GM21360 (cell line): ENCODE results near the gene TRIM40.
"Not testable (repeated sequence)": the region's sequence is repeated elsewhere in the genome, so short reads cannot be mapped to it uniquely, and the experiment has no call there.

ENCODE experiments used
- ATAC-seq: cut with Tn5 transposase; IDR thresholded peaks from one replicate; pipeline ENCODE4 v1.9.1; 2021; ENCODE audit warnings: mild to moderate bottlenecking, moderate library complexity; ENCODE audit not compliant: unreplicated experiment

Gene TRIM40

DNA sequence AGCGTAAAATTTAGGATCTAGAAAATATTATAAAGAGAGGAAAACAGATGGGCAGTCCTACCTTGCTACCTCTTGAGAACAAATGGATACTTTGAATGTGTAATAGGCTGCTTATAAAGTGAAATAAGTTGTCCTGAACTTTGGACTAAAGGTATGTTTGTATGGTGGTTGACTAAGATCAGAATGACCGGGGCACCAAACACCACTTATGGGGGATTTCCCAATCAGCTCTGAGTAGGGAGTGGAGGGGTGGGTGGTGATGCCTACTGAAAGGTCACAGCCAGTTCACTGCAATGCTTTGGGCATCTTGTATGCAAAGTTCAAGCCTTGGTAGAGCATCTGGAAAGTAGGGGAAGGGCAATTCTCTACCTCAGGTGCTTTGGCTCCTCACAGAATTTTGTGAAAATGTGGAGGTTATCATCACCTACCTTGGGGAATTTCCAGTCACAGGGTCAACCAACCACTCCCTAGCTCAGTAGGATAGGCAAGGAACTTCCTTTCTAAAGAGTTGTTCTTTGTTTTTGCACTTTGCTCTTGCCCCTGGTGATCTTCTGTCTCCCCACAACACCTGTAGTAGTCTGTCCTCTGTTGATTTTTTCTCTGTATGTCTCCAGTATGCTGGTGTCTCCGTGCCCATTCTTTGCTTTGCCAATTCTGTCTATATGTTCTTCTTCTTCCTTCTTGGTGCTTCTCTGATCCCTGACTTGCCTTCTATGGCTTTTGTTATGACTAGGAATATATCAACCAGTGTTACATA, 22.8 kb upstream of the TRIM40 start, which contains the start of gene TRIM31:
Gene TRIM31 (minus strand): TSS at position 88 of the 757 bp plus-strand sequence. CDS start 285 bp downstream, outside the sequence.
- no peak for ATAC-seq

DNA sequence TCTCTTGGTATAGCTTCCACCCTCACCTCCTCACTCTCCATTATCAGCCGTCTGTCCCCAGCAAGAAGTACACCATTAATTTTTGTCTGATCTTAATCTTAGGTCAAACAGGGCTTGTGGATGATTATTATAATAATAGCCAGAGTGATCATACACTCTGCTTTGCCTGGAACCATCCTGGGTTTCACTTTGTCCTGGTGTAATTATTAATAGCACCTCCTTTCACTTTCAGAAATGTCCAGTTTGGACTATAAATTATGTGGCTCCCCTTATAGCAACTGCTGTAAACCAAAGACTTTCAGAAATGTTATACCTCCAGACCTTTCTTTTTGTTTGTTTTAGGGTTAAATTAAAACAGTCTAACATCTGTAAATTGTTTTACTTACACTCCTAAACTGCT, 22.1 kb upstream of the TRIM40 start:
- ATAC-seq, result no peak

DNA sequence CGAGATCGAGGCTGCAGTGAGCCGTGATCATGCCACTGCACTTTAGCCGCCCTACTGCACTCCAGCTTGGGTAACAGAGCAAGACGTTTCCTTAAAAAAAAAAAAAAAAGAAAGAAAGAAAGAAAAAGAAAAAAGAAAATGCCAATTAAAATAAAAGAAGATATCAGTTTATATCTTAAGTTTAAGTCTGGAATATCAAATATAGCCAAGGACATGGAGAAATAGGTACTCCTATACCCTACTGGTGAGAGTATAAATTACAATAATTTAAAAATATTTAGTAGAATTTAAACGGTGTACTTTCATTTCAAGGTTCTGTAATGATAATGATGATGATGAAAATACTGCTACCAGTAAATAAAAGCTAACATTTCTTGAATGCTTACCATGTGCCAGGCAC, 19.2 kb upstream of the TRIM40 start:
- ATAC-seq, result no peak

DNA sequence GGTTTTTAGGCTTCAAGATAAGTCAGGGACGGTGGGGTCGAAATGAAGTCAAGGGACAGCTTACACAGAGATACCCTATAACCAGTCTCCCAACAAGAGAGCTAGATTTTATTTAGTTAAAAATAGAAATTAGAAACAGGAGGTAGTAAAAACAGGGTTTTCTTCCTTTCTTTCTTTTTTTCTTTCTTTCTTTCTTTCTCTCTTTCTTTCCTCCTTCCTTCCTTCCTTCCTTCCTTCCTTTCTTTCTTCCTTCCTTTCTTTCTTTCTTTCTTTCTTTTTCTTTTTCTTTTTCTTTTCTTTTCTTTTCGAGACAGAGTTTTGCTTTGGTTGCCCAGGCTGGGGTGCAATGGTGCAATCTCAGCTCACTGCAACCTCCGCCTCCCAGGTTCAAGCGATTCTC, 17.2 kb upstream of the TRIM40 start:
- ATAC-seq, result not testable (repeated sequence)

DNA sequence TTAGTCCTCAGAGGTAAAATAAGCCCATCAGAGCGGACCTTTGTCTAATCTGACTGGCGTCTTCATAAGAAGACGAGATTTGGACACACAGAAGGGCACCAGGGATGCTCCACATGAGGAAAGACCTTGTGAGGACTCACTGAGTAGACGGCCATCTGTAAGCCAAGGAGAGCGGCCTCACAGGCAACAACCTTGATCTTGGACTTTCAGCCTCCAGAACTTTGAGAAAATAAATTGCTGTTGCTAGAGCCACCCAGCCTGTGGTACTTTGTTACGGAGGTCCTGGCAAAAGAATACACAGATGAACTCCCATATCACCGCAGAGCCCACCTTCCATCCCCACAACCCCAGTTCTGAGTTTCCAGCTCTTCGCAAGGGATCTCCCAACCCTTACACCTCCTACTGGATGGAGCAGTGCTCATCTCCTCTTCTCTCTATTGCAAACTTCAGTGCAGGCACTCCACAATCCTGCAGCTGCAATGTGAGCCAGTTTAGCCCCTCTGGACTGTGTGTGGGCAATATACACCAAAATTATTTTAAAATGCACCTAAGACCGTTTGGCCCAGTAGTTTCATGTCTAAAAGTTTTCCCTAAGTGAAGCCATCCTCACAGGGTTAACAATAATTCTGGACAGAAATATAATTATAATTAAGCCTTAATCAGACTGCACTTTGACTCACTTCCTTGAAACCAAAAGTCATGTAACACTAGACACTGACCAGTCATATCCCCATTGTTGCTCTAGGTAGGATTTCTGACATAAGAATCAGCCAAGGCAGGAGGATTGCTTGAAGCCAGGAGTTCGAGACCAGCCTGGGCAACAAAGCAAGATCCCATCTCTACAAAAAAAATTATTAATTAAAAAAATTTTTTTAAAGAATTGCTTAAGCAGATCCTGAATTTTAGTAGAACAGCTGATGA, 14.2 kb upstream of the TRIM40 start:
- no peak for ATAC-seq

DNA sequence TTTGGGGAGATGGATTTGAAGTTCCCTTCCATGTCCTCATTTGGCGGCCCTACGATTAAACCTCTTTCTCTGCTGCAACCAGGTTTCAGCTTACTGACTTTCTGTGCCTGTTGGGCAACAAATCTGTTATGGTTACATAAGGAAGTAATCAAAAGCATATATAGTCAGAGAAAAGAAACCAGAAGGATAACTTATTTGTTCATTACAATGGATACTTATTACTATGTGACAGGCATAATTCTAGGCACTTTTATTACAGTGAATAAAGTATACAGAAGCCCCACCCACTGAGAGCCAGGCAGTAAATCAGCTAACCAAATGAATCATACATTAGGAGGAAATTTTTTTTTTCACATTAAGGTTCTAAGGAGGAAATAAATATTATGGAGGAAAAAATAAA, 13.4 kb upstream of the TRIM40 start:
- no peak for ATAC-seq

DNA sequence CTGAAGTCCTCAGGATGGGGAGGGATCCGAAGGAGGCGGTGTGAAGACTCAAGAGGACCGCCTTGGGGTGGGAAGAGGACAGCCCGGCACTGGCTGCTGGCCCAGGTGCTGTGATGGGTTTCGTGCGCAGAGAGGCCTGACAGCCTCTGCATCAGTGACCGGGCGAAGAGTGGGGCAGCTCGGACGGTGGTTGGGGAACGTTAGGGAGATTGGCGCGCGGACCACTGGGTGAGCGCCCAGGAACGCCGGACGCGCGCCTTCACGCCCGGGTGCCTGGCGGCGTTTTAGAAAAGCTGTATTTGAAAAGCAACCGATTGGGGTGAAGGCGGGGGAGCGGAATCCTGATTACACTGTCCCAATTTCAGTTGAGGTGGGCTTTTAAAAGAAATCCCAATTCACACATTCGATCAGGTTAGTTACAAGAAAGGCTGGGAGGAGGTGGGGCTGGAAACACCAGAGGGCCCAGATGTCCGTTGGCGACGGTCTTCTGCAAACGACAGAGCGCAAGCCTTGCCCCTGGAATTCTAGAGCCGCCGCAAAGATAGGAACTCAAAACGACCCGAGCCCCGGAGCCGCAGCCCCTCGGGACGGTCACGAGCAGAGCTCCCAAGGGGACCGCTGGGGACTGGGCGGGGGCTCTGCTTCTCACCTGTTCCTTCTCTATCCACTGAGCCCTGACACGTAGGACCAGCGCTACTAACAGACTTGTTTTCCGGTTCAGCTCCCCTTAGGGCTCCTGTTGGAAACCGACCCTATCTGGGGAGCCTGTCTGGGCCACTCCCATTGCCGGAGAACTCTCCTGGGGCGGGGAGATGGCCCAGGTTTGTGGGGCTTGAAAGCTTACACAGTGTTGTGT, 8.5 kb upstream of the TRIM40 start:
- ATAC-seq, result no peak

DNA sequence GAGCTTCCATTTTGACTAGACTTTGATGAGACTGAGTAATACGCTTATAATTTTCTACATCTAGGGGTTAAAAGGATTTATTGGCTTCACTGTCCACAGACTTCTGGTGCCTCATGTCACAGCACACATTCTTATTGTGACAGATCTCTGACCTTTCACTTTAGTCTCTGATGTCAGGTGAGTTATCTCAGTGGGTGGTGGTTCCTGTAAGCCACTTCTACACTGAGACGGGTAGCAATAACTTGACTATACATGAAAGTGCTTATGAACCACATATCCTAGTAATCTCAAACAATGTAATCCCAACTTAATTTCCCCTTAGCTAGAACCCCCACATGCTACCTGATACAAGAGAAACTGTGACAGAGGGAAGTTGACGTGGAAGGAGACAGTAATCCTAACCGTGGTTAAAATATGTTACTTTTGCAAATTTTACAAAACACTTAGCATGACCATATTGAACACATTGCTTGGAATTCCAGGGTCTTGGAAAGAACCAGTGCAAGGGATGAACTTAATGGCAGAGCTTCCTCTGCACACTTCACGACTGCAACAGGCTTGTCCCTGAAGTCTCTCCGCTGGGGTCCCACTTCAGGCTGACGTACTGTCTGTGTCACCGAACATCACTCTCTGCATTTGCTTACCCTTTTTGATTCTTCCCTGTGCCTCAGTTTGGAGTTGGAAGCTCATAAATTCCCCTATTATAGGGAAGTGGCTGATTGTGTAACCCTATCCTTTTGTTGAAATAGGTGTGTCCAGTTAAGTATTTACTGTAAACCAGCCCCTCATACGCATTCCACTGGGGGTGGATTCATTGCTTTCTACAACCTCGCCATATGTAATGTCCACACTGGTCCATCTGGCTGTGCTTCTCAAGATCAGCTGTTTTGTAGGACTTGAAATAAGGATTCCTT, 6.4 kb upstream of the TRIM40 start:
- ATAC-seq, result no peak

DNA sequence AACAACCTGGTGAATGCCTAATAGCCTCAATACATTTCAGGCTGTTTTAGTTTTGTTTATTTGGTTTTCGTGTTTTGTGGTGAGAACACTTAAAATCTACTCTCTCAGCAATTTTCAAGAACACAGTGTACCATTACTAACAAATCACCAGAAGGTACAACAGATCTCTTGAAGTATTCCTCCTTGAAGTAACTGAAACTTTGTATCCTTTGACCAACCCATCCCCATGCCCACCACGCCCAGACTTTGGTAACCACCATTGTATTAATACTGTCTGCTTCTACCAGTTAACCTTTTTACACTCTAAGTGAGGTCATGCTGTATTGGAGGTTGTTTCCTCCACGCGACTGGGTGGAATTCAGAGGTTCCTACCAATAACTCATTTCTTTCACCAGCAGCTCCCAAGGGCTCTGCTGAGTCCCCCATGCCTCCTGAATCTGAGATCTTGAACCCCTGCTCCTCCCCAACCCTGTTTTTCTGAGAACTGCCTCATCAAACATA, 5.7 kb upstream of the TRIM40 start:
- no peak for ATAC-seq

DNA sequence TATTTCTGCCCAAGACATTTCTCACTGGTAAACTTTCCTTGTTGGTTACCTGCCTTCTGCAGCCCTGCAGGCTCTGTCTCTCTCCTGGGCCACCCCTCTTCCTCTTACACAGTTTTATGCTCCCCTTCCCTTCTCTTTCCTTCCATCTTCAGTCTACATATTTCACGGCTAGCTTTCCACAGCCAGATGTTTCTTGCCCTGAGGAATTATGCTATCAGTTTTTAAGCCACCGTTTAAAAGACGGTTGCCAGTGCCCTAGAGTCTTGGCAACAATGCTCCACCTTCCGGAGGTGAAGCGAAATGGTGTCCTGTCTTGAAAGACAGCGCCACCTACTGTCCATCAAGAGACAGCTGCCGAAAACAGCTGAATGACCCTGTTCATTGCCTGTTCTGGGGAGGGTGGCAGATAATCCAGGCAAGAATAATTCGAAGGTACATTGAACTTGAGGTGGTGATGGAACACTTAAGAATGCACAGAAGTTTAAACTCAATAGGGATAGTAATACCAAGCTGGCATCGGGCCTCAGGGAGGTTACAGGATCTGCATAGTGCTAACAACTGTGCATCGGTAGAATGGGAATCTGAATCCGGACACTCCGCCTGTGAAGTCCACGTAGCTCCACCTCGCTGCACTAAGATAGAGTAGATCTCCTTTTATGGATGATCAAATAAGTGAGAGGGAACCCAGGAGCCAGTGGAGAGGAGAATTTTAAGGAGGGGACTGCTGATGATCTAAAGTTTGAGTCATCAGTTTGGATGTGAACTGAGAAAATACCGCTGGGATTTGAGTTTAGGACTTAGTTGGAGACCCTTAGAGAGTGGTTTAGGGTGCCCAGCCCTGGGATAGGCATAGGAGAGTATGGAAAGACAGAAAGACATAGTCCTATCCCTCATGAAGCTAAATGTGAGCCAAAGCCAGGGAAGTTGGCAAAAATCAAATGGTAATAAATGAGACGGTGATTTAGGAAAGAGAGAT, 4.8 kb upstream of the TRIM40 start:
- ATAC-seq, result peak; percentile 74

DNA sequence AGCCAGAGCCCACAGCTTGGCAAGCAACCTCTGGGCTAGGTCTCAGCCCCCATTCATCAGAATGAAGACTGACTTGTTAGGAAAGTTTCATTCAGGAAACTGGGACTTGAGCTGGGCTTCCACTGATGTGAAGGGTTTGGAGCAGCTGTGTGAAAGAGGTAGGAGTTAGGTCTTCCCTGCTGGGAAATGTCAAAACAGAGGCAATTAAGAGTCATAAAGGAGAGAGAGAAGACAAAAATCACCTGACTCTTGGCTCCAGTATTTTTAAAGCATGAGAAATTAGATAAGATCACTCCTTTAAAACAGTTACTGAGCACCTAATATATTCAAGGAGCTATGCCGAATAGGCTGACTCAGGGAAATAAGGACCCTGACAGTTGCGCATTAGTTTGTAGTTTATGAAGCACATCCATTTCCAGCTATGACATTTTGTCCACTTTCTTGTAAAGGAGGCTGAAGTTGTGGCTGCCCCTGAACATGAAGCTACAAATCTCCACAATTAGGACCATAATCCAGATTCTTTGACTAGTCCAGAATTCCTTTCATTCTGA, 3.9 kb upstream of the TRIM40 start:
- ATAC-seq, result no peak

DNA sequence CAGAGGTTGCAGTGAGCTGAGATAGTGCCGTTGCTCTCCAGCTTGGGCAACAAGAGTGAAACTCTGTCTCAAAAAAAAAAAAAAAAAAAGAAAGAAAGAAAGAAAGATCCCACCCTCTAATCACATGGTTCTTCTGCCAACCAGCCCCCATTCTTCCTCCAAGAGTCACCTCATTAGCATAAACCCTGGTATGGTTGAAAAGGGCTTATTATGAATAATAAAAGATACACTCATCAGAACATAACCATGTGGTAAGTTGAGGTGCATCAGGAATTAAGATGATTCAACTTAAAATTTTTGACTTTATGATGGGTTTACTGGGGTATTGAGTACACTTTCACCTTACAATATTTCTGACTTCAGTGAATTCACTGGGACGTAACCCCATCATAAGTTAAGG, 793 bp upstream of the TRIM40 start:
- no peak for ATAC-seq

DNA sequence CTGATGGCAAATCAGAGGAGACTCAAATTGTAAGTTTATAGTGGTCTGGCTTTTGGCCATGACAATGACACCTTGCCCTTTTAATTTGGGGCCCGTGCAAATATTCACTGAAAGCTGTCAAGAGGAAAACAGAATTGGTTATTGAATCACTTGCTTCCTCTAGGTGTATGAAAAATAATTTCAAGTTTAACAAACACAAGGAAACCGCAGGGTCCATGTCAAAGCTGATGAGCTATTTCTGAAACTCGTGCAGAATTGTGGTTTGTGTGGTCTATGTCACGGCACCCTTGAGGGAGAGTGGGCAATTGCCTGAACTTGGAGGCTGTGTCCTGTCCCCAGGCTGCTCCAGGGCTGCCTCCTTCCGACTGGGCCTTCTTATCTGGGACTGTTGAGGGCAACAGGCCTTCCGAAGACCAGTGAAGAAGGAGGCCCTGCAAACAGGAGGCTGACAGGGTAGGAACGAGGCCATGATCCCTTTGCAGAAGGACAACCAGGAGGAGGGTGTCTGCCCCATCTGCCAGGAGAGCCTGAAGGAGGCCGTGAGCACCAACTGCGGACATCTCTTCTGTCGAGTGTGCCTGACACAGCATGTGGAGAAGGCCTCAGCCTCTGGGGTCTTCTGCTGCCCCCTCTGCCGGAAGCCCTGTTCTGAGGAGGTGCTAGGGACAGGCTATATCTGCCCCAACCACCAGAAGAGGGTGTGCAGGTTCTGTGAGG, 788 bp downstream of the TRIM40 start:
- no peak for ATAC-seq

DNA sequence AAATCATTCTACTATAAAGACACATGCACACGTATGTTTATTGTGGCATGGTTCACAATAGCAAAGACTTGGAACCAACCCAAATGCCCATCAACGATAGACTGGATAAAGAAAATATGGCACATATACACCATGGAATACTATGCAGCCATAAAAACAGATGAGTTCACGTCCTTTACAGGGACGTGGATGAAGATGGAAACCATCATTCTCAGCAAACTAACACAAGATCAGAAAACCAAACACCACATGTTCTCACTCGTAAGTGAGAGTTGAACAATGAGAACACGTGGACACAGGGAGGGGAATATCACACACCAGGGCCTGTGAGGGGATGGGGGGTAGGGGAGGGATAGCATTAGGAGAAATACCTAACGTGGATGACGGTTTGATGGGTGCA, 4.3 kb downstream of the TRIM40 start:
- not testable (repeated sequence) for ATAC-seq

DNA sequence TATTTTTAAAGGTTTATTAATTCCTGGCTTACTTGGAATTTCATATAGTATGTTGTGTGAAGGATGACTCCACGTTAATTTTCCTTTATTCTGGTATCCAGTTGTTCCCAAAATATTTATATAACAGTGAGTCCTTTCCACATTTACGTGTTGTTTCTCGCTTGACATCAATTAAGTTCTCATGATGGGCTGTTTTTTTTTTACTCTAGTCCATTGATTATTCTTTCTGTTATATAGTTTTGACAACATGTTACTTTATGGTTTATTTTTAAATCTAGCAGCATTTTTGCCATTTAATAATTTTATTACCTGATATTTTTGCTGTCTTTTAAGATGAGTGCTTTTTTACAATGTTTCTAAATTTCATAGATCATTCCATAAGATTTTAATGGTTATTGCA, 6.7 kb downstream of the TRIM40 start:
- no peak for ATAC-seq

DNA sequence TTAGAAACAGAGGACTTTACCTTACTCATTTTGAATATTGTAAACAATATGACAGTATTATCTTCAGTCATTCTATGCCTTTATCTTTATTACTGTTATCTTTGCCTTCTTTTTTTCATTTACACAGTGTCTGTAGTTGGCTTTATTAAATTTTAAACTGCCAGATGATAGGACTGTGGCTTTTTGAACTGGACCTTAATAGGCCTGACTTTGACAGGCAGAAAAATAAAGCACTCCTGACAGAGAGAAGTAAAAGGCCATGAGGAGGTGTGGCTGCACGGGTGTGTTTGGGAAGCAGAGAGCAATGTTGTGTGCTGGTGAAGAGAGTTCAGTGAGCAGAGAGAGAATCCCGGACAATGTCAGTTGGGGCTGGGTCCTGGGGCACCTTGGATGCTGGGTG, 7.8 kb downstream of the TRIM40 start:
- no peak for ATAC-seq

DNA sequence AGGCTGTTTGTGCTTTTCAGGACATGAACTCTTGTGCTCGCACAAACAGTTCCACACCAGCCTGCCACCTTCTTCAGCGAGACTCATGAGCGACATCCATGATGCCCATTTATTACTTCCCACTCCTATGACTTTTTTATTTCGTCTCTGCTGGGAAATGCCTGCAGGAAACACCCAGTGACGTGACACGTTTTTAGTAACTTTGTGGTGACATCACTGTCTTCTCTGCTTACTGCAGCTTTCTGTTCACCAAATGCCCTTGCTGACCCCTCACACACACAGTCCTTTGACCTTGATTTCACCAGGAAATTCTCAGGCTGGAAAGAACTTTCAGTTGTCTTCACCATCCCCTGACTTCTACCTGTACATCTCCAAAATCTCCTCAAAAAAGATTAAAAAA, 8.9 kb downstream of the TRIM40 start:
- ATAC-seq, result no peak

DNA sequence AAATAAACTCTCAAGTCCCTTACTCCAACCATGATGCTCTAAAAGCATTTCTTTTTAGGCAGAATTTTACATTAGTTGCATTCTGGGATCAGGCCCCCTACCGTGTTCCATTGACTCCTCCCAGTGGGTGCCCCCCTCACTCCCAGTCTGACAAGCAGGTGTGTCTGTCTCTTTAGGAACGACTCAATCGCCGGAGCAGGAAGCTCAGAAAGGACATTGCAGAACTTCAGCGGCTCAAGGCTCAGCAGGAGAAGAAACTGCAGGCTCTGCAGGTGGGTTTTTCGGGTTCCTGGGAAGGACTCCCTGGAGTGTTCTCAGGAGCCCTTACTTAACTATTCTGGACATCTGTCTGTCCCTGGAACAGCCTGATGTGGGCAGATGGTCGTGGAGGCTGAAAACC, 9.9 kb downstream of the TRIM40 start:
- no peak for ATAC-seq
